Myocyte (in vitro differentiated cells): ENCODE results near the gene ADAD2. TPM values are rescaled to one million over a fixed set of nuclear protein-coding genes. Genes with fewer than 3 reads are reported as not detected.
A peak's percentile ranks its signal among the peaks of the same experiment; 100 is the strongest.

Source experiments
- DNase-seq: peaks from one replicate; pipeline ENCODE4 v3.0.0-alpha.2; 2012; ENCODE audit warnings: low read depth
- polyA plus RNA-seq: library from polyadenylated mRNA; unstranded; fragments of >200 nt; gene quantifications from one replicate; pipeline ENCODE4 v1.2.1, GENCODE V29; 2012; ENCODE audit warnings: missing spikeins
- total RNA-seq: library from RNA; depleted of rRNA; stranded (reverse); fragments of >200 nt; gene quantifications from 2 replicates; pipeline ENCODE4 v1.2.3, GENCODE V29; 2014

ADAD2 gene
- total RNA-seq: not detected in 2 replicates
- not detected for polyA plus RNA-seq

- DNase-seq: no peak
Measured at GRCh38 chr16:84190731-84191388, at the start of gene ADAD2. Gene ADAD2 (plus strand): TSS chr16:84191157. CDS start chr16:84191231, 74 bp downstream.

GRCh38 chr16:84143081-84143480 is 47.9 kb upstream of the ADAD2 start:
- DNase-seq: no peak

- no peak for DNase-seq
Measured at GRCh38 chr16:84143784-84144199, 47.2 kb upstream of the ADAD2 start.

- DNase-seq: no peak
Measured at GRCh38 chr16:84144209-84144858, 46.6 kb upstream of the ADAD2 start.

GRCh38 chr16:84144859-84145639 is 45.9 kb upstream of the ADAD2 start, which contains the start of the genes DNAAF1 and HSDL1:
Gene DNAAF1 (plus strand): TSS chr16:84145308. CDS start chr16:84145441, 133 bp downstream.
Gene HSDL1 (minus strand): TSS chr16:84145177. CDS start chr16:84131321, 13,856 bp downstream.
- DNase-seq: peak; percentile 88

GRCh38 chr16:84150926-84151325 is 40.0 kb upstream of the ADAD2 start:
- DNase-seq: no peak

- DNase-seq: no peak
Measured at GRCh38 chr16:84153660-84154214, 37.2 kb upstream of the ADAD2 start.

- no peak for DNase-seq
Measured at GRCh38 chr16:84155226-84155625, 35.7 kb upstream of the ADAD2 start.

GRCh38 chr16:84155771-84156170 is 35.2 kb upstream of the ADAD2 start:
- DNase-seq: no peak

GRCh38 chr16:84156342-84156784 is 34.6 kb upstream of the ADAD2 start:
- no peak for DNase-seq

- DNase-seq: no peak
Measured at GRCh38 chr16:84159007-84159406, 31.9 kb upstream of the ADAD2 start.

GRCh38 chr16:84159800-84160199 is 31.2 kb upstream of the ADAD2 start:
- no peak for DNase-seq

- DNase-seq: no peak
Measured at GRCh38 chr16:84161037-84161436, 29.9 kb upstream of the ADAD2 start.

GRCh38 chr16:84161801-84162200 is 29.2 kb upstream of the ADAD2 start:
- no peak for DNase-seq

GRCh38 chr16:84165746-84166145 is 25.2 kb upstream of the ADAD2 start:
- no peak for DNase-seq

- no peak for DNase-seq
Measured at GRCh38 chr16:84166796-84167695, 23.9 kb upstream of the ADAD2 start.

- no peak for DNase-seq
Measured at GRCh38 chr16:84169765-84170310, 21.1 kb upstream of the ADAD2 start.

GRCh38 chr16:84174396-84174795 is 16.6 kb upstream of the ADAD2 start:
- DNase-seq: no peak

- peak; percentile 68 for DNase-seq
Measured at GRCh38 chr16:84175350-84176081, 15.4 kb upstream of the ADAD2 start.
